HUES6 (cell line): Measurements from ENCODE around the gene TMPRSS13.

Source experiments
- H3K27ac ChIP-seq: 2 replicates; pipeline ENCODE4 v1.7.0; 2013; ENCODE audit warnings: low read depth, mild to moderate bottlenecking, low read length, inconsistent platforms
- H3K27me3 ChIP-seq: 2 replicates; pipeline ENCODE4 v1.6.1; 2013; ENCODE audit warnings: low read length; ENCODE audit not compliant: control insufficient read depth, insufficient read depth
- H3K36me3 ChIP-seq: 2 replicates; pipeline ENCODE4 v1.6.1; 2013; ENCODE audit warnings: low read length; ENCODE audit not compliant: control insufficient read depth, insufficient read depth
- H3K4me1 ChIP-seq: 2 replicates; pipeline ENCODE4 v1.6.1; 2013; ENCODE audit warnings: low read length; ENCODE audit not compliant: control insufficient read depth, insufficient read depth
- H3K4me3 ChIP-seq: 2 replicates; pipeline ENCODE4 v1.5.1; 2013; ENCODE audit warnings: low read depth, low read length
- H3K9ac ChIP-seq: one replicate; pipeline ENCODE4 v1.6.1; 2013; ENCODE audit warnings: mild to moderate bottlenecking, low read length
- H3K9me3 ChIP-seq: 2 replicates; pipeline ENCODE4 v1.6.1; 2013; ENCODE audit warnings: low read depth, low read length; ENCODE audit not compliant: control insufficient read depth, insufficient read depth

The TMPRSS13 gene

DNA sequence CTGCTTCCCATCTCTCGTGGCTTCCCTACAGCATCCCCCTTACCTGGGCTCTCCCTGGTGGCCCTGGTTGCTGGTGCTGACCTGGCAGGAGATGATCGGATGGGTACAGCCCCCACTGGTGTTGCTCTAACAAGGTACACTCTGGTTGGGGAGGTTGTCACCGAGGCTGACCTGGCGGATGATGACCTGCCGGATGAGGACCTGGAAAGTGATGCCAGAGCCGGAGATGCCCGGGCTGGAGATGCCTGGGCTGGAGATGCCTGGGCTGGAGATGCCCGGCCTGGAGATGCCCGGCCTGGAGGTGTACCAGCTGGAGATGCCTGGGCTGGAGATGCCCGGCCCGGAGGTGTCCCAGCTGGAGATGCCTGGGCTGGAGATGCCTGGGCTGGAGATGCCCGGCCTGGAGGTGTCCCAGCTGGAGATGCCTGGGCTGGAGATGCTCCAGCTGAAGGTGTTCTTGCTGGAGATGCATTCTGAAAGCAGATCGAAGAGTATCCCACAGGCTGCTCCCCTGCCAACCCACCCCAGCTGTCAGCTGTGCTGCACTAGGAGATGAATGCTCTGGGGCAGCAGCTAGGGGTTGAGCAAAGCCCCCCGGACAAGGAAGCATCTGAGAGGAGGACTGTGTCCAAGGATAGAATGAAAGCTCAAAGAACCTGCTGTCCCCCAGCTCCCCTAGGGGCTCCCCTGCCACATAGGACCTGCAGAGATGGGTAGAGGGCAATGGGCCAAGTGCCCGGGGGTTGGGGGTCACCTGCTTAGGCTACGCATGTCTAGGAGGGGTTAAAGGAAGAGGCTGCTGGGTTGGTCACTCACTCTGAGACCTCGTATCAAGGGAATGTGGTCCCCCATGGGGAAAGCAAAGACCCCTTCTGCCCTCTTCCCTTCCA lies 10.6 kb downstream of the TMPRSS13 start:
- Histone ChIP-seq H3K4me3 (no peak overlapping the region), H3K9me3 (no peaks in the 10 kb centered on the region), H3K27me3 (no peaks in the 10 kb centered on the region; the same call in 1 of the 2 replicates), H3K27ac (no peak overlapping the region), H3K36me3 (no peaks in the 10 kb centered on the region), H3K4me1 (peaks cover 6% of the 10 kb centered on the region; the same call in 1 of the 2 replicates), H3K9ac (no peak overlapping the region)

DNA sequence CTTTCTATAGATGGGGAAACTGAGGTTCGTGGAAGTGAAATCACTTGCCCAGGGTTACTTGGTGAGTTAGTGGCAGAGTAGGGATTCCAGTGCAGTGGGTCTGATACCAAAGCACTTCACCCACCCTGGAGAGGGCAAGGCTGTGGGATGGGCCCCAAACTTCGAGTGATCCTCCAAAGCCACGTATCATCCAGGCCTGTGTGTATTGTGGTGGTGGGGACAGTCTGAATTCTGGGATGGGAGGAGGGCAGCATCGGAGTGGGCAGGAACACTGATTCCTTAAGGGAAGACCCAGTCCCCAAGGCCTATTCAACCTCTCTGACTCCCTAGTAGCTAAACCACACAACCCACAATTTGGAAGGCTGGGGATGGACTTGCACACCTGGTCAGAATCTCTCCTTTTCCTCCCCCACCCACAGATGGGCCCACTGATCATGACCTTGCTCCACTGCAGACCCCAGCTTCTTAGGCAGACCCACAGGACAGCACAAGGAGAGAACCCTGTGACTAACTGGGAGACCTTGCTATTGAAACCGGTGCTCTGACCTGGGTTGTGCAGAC lies 11.5 kb downstream of the TMPRSS13 start:
- no peak overlapping the region for H3K27ac ChIP-seq
- H3K4me1 ChIP-seq, result peaks cover 6% of the 10 kb centered on the region; the same call in 1 of the 2 replicates
- no peaks in the 10 kb centered on the region for H3K9me3 ChIP-seq
- H3K4me3 ChIP-seq, result no peak overlapping the region
- no peak overlapping the region for H3K9ac ChIP-seq
- H3K36me3 ChIP-seq, result no peaks in the 10 kb centered on the region
- no peaks in the 10 kb centered on the region; the same call in 1 of the 2 replicates for H3K27me3 ChIP-seq

DNA sequence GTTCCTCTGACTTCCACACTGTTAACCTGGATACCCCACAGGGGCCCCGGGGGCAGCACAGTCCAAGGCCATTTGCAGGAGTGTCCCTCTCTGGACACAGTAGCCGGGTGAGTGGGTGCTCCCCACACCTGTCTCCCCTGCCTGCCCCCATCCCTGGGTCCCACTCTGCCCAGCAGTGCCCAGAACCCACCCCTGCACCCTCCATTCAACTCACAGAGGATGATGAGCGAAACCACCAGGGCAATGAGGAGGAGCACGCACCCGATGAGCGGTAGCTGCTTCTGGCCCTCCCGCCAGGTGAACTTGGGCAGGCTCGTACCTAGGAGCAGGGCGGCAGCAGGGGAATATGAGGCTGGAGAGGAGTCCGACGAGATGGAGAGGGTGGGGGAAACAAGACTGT lies 12.2 kb downstream of the TMPRSS13 start:
- Histone ChIP-seq H3K36me3 (no peaks in the 10 kb centered on the region), H3K27ac (no peak overlapping the region), H3K27me3 (no peaks in the 10 kb centered on the region; the same call in 1 of the 2 replicates), H3K4me1 (peaks cover 6% of the 10 kb centered on the region; the same call in 1 of the 2 replicates), H3K4me3 (no peak overlapping the region), H3K9me3 (no peaks in the 10 kb centered on the region), H3K9ac (no peak overlapping the region)

DNA sequence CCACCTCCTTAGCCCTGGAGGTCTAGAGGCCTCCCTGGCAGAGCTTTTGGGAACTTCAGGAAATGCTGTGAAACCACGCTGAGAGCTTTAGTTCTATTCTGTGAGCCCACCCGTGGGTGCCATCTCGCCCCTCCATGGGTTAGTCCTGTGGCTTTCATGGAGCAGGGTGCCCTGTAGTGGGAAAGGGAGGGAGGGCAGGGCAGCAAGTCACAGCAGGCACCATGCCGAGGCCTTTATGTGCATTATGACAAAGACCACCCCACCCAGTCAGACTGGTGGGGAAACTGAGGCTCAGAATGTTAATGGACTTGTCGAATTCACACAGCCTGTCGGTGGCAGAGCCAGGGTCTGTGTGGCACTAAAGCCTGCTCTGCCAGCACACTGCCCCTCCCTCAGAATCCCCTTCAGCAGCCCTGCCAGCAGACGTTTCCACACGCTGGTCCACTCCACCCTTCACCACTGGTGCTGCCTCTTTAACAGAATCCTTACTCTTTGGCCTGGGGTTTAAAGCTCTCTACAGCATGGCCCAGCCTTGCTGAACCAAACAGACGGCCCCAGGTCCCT lies 13.4 kb downstream of the TMPRSS13 start:
- Histone ChIP-seq H3K27me3 (no peaks in the 10 kb centered on the region; the same call in 1 of the 2 replicates), H3K4me1 (peaks cover 6% of the 10 kb centered on the region; the same call in 1 of the 2 replicates), H3K9me3 (no peaks in the 10 kb centered on the region), H3K27ac (no peak overlapping the region), H3K4me3 (no peak overlapping the region), H3K9ac (no peak overlapping the region), H3K36me3 (no peaks in the 10 kb centered on the region)

DNA sequence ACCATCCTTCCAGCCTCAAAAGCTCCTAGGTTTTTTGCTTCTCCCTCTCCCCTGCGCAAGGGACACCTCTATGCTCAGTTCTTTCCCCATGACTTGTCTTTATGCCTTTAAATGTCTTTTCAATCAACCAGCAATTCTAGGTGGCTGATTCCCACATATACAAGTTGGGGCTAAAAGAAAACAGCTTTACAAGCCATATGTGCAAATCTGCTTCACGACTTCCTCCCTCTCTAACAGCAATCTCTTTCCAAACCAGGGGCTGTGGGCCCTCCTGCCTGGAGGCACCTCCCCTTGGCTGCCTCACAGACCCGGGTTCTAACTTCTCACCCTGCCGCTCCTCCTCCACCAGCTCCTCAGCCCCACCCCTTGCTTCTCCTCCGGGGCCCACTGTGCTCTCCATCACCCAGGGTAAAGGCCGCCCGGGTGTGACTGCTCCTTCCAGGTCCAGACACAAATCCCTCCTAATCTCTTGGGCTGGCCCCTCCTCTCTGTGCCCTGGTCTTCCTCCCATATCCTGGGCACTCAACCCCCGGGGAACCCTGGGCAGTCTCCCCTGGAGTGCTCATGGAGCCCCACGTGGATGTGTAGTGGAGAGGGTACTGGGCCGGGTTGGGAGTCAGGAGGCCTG lies 14.1 kb downstream of the TMPRSS13 start:
- no peaks in the 10 kb centered on the region for H3K36me3 ChIP-seq
- H3K4me3 ChIP-seq, result no peak overlapping the region
- H3K27ac ChIP-seq, result no peak overlapping the region
- H3K27me3 ChIP-seq, result no peaks in the 10 kb centered on the region; the same call in 1 of the 2 replicates
- peaks cover 6% of the 10 kb centered on the region; the same call in 1 of the 2 replicates for H3K4me1 ChIP-seq
- no peak overlapping the region for H3K9ac ChIP-seq
- no peaks in the 10 kb centered on the region for H3K9me3 ChIP-seq

DNA sequence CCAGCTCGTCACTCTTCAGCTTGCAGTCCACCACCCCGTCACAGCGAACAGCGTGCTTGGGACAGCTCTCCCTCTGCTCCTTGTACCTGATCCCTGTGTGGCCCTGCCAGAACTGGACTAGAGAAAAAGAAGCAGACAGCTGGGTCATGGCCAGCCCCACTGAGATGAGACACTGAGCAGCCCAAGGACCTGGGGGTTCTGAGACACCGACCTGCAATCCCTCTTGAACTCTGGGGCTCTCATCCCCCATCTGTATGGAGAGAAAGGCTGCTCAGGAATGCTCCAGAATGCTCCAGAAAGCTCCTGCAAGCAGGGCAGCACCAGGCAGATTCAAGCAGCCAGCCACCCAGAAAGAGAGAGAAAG lies 14.8 kb downstream of the TMPRSS13 start:
- H3K4me1 ChIP-seq, result peaks cover 6% of the 10 kb centered on the region; the same call in 1 of the 2 replicates
- no peak overlapping the region for H3K27ac ChIP-seq
- no peaks in the 10 kb centered on the region for H3K36me3 ChIP-seq
- no peaks in the 10 kb centered on the region for H3K9me3 ChIP-seq
- H3K4me3 ChIP-seq, result no peak overlapping the region
- no peak overlapping the region for H3K9ac ChIP-seq
- H3K27me3 ChIP-seq, result no peaks in the 10 kb centered on the region; the same call in 1 of the 2 replicates

DNA sequence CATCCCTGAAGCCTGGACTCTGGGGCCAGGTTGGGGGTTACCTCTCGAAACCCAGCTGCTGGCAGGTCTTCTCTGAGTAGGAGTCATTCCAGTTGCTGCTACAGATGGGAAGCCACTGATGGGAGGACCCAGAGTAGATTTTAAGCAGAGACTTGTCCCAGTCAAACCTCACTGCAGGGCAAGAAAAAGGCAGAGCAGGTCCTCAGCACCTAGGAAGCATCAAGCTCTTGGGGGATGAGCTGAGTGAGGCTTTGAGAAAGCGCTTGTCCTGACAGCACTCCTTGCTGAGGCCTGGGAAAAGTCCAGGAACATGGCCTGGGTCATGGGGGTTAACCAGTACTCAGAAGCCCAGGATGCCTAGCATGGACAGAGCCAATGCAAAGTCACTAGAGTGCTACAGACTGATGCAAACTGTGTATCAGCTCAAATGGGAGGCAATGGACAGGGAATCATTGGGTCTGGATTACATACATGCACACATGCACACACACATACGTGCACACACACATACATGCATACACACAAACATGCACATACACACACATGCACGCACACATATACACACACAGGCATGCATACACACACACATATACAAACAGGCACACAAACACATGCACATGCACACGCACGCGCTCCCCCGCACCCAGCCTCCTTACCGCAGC lies 15.3 kb downstream of the TMPRSS13 start:
- no peaks in the 10 kb centered on the region; the same call in 1 of the 2 replicates for H3K27me3 ChIP-seq
- H3K36me3 ChIP-seq, result no peaks in the 10 kb centered on the region
- no peak overlapping the region for H3K4me3 ChIP-seq
- no peak overlapping the region for H3K27ac ChIP-seq
- H3K9ac ChIP-seq, result no peak overlapping the region
- peaks cover 6% of the 10 kb centered on the region; the same call in 1 of the 2 replicates for H3K4me1 ChIP-seq
- no peaks in the 10 kb centered on the region for H3K9me3 ChIP-seq

DNA sequence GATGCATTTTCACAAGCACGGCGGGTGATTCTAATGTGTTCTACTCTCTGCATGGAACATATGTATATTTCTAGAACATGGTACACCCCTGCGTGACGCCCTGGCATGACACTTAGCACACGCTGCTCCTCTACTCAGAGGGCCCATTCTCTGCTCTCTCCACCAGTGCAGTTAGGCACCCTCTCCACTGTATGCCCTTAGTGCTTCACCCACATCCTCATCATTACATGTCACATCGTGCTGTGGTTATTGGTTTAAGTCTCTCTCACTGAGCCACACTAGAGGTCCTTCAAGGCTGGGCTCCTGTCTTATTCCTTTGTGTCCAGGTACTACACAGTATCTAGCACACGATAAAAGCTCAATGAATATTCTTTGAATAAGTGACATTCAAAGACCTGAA lies 16.7 kb downstream of the TMPRSS13 start:
- Histone ChIP-seq H3K27me3 (no peaks in the 10 kb centered on the region), H3K4me3 (no peak overlapping the region), H3K9me3 (no peaks in the 10 kb centered on the region), H3K36me3 (no peaks in the 10 kb centered on the region), H3K27ac (no peak overlapping the region), H3K4me1 (peaks cover 13% of the 10 kb centered on the region; the same call in 1 of the 2 replicates), H3K9ac (no peak overlapping the region)

DNA sequence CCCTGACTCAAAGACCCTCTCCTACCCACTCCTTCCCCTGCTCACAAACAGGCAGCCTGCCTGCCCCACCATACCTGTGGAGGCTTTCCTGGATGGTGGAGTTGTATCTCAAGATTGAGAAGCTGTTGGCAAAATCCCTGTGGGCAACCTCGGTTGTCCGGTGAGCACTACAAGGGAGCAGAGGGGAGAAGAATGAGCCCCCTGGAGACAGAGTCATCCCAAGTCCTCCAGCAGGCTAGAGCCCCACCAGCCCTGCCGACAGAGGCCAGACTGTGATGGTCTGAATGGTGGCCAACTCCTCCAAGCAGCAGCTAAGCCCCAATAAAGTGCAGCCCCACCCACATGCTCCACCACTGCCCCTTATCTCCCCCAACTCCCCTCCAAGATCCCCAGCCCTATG lies 17.5 kb downstream of the TMPRSS13 start:
- Histone ChIP-seq H3K27ac (no peak overlapping the region), H3K27me3 (no peaks in the 10 kb centered on the region), H3K4me1 (peaks cover 15% of the 10 kb centered on the region; the same call in 1 of the 2 replicates), H3K9me3 (no peaks in the 10 kb centered on the region), H3K4me3 (no peak overlapping the region), H3K9ac (no peak overlapping the region), H3K36me3 (no peaks in the 10 kb centered on the region)

DNA sequence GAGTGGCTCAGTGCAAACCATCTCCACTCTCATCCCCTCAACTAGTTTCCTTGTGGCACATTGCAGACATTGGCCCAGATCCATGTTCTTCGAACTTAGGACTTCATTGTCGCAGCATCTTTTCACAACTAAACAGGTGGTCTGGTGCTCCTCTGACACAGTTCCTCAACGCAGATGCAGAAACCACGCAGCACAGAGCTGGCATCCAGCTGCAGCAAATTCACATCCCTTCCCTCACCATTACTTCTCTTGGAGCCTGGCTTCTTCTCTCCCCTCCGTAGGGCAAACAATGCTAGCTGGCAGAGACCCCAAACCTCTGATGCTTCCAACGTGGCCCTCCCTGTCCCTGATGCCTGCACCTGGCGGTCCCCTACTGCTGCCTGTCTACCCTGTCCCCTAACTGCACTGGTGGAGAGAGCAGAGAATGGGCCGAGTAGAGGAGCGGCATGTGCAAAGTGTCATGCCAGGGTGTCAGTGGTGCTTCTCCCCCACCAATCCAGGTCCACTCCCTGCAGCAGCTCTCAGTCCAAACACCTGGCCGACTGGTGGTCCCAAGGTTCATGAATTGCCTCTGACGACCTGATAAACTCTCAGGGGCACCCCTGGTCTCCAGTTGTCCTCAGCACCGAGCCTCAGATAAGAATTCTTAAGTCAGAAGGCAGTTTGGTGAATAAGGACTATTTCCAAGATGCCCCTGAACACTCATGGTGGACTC lies 18.1 kb downstream of the TMPRSS13 start:
- H3K27me3 ChIP-seq, result no peaks in the 10 kb centered on the region
- H3K4me3 ChIP-seq, result no peak overlapping the region
- no peaks in the 10 kb centered on the region for H3K36me3 ChIP-seq
- H3K9ac ChIP-seq, result no peak overlapping the region
- no peaks in the 10 kb centered on the region for H3K9me3 ChIP-seq
- no peak overlapping the region for H3K27ac ChIP-seq
- peaks cover 15% of the 10 kb centered on the region; the same call in 1 of the 2 replicates for H3K4me1 ChIP-seq
